ENCODE results near the gene IFT25.

DNA sequence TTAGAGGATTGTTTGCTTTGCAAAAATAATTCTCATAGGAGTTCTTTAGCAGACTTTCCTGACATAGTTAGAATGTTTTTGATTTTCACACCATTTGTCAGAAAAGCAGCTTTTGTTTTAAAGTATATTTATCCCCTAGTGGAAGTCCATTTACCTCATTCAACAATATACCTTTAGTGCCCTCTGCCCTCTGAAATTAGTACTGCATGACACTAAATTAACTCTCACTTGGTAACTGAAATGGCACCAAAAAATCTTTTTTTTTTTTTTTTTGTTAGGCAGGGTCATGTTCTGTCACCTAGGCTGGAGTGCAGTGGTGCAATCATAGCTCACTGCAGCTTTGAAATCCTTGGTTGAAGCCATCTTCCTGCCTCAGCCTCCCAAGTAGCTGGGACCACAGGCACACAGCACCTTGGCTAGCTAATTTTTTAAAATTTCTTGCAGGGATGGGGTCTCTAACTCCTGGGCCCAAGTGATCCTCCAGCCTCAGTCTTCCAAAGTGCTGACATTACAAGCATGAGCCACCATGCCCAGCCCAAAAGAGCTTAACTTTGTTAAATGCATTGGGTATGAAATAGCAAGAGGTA lies 14.3 kb upstream of the IFT25 start:
- TF ChIP-seq, protein P1, sequence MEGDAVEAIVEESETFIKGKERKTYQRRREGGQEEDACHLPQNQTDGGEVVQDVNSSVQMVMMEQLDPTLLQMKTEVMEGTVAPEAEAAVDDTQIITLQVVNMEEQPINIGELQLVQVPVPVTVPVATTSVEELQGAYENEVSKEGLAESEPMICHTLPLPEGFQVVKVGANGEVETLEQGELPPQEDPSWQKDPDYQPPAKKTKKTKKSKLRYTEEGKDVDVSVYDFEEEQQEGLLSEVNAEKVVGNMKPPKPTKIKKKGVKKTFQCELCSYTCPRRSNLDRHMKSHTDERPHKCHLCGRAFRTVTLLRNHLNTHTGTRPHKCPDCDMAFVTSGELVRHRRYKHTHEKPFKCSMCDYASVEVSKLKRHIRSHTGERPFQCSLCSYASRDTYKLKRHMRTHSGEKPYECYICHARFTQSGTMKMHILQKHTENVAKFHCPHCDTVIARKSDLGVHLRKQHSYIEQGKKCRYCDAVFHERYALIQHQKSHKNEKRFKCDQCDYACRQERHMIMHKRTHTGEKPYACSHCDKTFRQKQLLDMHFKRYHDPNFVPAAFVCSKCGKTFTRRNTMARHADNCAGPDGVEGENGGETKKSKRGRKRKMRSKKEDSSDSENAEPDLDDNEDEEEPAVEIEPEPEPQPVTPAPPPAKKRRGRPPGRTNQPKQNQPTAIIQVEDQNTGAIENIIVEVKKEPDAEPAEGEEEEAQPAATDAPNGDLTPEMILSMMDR (IDR thresholded peaks at IDR 0.05): peak; percentile 81
- TF ChIP-seq EZH2 (IDR thresholded peaks at IDR 0.05; ENCODE audit: borderline replicate concordance, insufficient read depth, low read depth, low read length, poor library complexity, severe bottlenecking): no peak
